GM19452 (cell line): ENCODE measurements around the gene PPP2R1B.
"Not testable (repeated sequence)": the region's sequence is repeated elsewhere in the genome, so short reads cannot be mapped to it uniquely, and the experiment has no call there.

ENCODE experiments used
- ATAC-seq: cut with Tn5 transposase; IDR thresholded peaks from one replicate; pipeline ENCODE4 v1.9.1; 2021; ENCODE audit not compliant: unreplicated experiment

PPP2R1B gene

DNA sequence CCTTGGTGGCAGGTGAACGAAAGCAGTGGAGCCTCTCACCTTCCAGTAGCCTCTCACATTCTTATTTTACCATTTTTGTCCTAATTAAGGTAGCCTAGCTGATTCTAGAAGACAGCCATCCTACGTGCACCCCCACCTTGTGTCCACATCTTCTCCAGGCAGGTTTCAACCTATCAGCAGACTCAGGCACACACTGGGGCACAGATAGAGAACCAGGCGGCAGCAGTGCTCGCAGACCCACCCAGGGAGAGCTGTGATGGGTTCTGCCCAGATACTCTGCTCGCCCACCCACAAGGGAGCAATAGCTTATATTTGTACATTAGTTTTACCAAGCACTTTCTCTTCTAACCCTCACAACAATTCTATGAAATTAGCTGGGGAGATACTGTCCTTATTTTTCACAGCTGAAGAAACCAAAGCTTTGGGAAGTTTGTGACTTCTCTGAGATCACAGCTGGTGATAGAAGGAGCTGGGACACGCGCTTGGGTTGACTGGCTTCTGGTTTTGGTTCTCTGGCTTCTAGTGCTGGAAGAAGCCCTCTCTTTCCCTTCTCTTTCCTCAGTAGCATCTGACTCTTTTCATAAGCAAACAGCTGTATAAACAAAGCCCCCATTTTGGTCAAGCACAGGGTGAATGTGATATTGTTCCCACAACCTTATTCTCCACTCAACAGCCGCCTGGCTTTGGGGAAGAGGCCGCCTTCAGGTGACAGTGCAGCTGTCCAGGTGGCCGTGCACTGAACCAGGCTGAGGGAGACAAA, 36.9 kb downstream of the PPP2R1B start:
- ATAC-seq, result no peak

DNA sequence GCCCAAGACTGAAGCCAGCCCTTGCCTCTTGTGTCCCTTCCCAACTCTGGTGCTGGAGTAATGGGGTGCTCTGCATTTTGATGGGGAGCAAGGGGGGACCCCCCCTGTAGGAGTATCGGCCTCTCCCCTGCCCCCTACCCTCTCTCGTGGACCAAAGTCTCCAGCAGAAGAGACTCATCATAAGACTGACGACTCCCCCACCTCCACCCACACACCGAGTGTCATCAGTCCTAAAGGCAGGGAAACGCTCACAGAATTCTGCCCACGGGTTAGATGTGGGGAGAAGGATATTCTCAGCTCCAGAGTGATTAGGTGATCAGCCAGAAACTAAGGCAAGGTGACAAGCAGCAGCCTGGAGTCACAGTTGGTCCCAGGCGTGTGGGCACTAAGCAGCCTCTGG, 38.8 kb downstream of the PPP2R1B start:
- ATAC-seq, result no peak

DNA sequence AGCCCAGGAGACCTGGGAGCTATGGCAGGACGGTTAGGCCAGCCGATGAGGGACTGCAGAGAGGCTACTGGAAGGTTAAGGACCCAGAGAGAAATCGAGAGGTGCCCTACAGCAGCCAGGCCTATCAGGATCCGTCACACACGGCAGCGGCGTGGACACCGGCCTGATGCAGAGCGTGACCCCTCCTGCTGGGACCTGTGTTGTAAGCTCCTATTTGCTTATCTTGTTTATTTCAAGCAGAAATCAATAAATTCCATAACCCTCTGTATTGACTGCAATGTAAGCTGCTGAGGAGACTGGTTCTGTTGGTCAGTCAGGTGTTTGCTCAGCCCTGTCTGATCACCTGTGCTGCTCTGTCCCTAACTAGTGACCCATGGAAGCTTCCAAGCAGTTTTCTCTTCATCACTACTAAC, 39.9 kb downstream of the PPP2R1B start:
- ATAC-seq, result no peak

DNA sequence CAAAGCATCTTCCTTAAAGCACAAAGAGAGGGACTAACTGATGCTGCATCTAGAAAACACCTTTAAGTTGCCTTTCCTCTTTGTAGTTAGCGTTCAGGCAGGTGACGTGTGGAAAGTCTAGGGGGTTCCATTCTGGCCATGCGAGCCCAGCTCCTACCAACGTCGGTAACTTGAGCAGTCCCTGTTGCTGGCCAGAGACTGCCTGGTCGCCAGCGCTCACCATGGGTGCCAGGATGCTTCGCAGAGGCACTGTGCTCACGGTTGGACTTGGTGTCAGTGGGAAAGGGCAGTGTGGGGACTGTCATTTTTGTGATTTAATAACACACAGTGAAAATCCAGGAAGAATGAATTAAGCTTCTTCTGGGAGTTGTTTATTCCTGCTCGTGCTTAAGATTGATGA, 40.6 kb downstream of the PPP2R1B start:
- ATAC-seq, result no peak

GRCh38 chr11:111724615-111725129, 41.5 kb downstream of the PPP2R1B start:
- no peak for ATAC-seq

- ATAC-seq, result no peak
These were observed 42.6 kb downstream of the PPP2R1B start for GRCh38 chr11:111723595-111723994.

DNA sequence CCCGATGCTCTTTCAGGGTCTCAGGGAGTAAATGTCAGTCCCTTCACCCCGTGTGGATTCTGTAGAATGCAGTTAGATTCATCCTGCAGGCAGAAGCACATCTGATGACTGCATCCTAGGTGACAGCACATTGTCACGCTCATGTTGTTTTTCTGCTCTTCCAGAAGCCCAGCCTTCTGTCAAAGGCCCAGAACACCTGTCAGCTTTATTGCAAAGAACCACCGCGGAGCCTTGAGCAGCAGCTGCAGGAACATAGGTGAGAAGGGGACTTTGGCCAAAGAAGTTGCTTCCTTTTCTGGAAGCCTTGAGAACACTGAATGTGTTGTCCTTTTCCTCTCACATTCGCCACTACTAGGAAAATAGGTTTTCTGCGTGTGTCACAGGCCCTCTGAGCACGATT, 43.7 kb downstream of the PPP2R1B start:
- no peak for ATAC-seq

- ATAC-seq, result no peak
These were observed 45.2 kb downstream of the PPP2R1B start for GRCh38 chr11:111720801-111721494.

DNA sequence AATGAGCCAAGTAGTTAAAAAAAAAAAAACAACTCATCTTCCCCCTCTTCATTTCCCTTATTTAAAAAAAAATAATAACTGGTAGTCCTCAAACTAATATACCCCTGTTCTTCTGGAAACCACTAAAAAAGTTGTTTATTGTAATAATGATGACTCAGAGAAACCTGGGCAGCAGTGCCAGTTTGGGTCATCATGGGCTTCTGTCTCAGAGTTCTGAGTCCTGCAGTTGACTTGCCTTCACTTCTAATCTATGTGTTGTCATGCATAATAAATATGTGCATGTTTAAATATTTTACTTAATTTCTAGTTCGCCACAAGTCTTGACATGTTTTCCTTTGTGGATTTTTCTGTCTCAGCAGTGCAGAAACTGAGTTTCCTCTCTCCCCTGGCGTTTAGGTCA, 46.8 kb downstream of the PPP2R1B start:
- no peak for ATAC-seq

GRCh38 chr11:111718859-111719258, 47.3 kb downstream of the PPP2R1B start:
- no peak for ATAC-seq

DNA sequence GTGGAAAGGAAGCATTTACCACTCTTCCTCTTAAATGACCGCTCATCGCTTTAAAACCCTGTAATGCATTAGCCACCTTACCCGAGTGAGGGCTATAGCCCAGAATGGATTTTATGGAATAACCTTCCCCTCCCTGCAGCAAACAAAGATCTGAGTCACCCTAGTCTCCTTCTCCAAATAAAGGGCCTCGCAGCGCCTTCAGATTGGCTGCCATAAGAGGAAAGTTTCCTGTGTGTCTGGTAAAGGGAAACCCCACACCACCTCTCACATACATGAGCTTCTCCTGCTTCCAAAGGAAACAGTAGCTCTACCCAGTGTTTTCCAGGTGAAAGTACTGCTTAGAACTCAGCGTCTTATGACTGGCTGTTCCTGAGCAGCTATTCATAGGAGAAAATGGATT, 47.8 kb downstream of the PPP2R1B start:
- ATAC-seq, result no peak

DNA sequence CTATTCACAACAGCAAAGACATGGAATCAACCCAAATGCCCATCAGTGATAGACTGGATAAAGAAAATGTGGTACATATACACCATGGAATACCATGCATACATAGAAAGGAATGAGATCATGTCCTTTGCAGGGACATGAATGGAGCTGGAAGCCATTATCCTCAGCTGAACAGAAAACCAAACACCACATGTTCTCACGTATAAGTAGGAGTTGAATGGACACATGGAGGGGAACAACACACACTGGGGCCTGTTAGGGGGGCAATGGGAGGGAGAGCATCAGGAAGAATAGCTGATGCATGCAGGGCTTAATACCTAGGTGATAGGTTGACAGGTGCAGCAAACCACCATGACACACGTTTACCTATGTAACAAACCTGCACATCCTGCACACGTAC, 48.5 kb downstream of the PPP2R1B start:
- not testable (repeated sequence) for ATAC-seq

DNA sequence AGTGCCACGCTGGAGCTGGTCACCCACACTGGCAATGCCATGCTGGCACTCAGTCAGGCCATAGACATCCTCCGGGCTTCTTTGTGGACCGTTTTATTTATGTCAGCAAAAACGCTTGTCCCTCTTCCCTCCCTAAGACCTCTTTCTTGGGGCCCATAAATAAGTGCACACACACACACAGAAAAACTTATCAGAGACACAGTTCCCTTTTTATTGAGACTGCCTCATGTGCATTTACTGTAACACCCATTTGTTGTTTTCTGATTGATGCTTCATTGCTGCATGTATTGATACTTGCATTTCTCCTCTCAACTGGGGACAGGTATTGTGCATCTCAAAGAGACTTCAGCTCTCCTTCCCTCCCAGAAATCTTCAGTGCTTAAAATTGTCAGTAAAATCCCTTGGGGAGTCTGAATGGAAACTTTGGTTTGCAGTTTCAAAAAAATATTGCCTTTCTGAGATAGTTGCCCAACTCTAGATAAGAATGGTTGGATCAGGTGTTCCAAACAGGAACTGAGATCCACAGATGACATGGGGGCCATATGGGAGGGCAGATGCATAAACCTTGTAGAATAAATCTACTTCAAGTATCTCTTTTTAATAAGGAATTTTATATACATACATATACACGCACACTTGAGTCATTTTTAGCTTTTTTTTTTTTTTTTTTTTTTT, 50.9 kb downstream of the PPP2R1B start:
- ATAC-seq, result no peak

- no peak for ATAC-seq
These were observed 51.7 kb downstream of the PPP2R1B start for GRCh38 chr11:111714522-111714921.

GRCh38 chr11:111707691-111708067, 58.5 kb downstream of the PPP2R1B start:
- no peak for ATAC-seq

DNA sequence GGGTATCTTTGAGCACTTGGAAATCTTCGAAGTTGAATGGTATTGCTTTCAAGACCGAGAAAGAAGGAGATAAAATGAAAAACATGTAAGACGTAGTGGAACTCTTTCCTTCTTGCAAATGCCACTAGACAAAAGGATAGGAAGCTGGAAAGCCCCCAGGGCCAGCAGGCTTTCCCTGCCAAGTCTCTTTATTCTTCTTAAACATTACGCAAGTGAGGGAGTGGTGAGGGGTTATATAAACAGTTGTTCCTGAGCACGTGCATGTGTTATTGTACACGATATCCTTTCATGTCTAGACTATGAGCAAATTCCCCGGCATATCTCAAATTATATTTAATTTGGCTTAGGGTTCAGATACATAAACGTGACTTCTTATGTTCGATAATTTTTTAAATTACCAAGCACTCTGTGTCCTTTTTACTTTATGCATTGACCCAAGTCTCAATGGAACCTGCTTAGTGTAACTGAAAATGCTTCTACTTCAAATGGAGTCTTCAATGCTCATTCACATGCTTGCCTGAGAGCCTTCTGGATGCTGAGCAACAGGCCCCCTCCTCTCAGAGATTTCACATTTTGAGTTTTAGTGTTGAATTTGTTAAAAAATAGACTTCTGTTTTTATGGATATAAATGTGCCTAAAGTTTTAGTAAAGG, 59.0 kb downstream of the PPP2R1B start:
- no peak for ATAC-seq

DNA sequence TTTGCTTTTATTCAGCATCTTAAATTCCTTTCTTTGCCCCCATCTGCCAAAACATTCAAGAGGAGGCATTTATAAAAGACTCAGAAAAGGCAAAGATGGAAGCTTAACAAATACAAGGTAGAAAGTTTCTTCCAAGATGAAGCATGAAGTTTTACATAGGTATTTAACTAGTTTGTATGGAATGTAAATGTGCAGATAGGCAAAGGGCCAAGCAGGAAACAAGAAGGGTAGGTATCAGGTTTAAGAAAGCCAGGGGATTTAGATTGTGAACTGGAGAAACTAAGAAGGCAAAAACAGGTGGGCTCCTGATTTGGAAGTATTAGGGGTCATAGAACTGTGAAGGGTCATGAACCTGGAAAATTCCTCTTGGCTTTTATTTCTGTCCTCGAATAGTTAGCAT, 62.6 kb downstream of the PPP2R1B start:
- ATAC-seq, result no peak

GRCh38 chr11:111702623-111703022, 63.6 kb downstream of the PPP2R1B start:
- ATAC-seq, result no peak

GRCh38 chr11:111700162-111700561, 66.0 kb downstream of the PPP2R1B start:
- ATAC-seq, result no peak

GRCh38 chr11:111699579-111700156, 66.5 kb downstream of the PPP2R1B start:
- no peak for ATAC-seq
